ENCODE results near the gene TIGAR. TPM values are rescaled to one million over a fixed set of nuclear protein-coding genes. Genes with fewer than 3 reads are reported as not detected.

The TIGAR gene
- total RNA-seq, 1 donor from 2014 or later = 7.4 TPM

DNA sequence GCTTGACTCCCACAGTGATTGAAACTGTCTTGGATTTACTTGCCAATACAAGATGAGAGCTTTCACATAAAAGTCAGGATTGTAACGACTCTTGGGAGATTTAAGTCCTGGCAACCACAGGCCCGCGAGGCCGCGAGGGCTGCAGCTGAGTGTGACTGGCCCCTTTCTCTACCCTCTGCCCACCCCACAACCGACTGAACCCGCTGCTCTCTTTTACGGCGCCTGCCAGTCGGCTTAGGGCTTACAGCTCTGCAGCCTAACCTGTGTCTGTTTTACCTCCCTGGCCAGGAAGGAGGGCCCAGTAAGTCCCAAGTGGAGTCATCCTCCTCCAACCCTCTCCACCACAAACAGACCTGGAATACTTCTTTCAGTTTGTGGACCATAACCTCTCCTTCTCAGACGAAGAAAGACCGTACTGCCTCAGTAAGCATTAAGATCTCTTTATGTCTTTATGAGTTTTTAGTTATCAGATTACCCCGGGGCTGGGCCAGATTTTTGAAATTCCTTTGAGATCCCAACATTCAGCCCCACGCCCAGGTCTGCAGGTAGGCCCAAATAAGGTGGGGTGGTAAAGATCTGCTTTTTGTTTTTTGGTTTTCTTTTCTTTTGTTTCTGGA lies 12.6 kb upstream of the TIGAR start:
- H3K4me3 ChIP-seq (ENCODE audit: low read depth, low read length) = peak overlapping the region; percentile 44
- DNase-seq (ENCODE audit: low read depth) = no peak
- TF ChIP-seq, protein P1, sequence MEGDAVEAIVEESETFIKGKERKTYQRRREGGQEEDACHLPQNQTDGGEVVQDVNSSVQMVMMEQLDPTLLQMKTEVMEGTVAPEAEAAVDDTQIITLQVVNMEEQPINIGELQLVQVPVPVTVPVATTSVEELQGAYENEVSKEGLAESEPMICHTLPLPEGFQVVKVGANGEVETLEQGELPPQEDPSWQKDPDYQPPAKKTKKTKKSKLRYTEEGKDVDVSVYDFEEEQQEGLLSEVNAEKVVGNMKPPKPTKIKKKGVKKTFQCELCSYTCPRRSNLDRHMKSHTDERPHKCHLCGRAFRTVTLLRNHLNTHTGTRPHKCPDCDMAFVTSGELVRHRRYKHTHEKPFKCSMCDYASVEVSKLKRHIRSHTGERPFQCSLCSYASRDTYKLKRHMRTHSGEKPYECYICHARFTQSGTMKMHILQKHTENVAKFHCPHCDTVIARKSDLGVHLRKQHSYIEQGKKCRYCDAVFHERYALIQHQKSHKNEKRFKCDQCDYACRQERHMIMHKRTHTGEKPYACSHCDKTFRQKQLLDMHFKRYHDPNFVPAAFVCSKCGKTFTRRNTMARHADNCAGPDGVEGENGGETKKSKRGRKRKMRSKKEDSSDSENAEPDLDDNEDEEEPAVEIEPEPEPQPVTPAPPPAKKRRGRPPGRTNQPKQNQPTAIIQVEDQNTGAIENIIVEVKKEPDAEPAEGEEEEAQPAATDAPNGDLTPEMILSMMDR (conservative IDR thresholded peaks at IDR 0.05; ENCODE audit: low read depth, low read length) = no peak

DNA sequence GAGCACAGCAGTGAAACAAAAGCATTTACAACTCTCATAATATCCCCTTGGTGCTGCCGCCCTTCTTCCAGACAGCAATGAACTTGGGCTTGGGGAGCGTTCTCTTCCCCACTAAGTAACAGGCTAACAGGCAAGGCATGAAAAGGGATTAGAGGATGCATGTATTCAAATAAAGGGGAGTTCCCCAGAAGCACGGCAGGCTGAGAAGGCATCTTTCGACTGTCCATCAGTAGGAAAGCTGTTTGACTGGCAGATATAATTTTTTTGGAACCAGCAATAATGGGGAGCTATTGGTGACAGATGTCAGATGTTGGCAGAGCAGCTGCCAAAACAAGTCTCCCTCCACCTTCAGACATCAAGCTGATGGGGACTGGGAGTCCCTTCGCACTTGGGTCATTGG lies 9.2 kb upstream of the TIGAR start:
- DNase-seq (ENCODE audit: low read depth) = no peak
- no peak overlapping the region for H3K4me3 ChIP-seq (ENCODE audit: low read depth, low read length)
- TF ChIP-seq, protein P1 (conservative IDR thresholded peaks at IDR 0.05; ENCODE audit: low read depth, low read length) = no peak

DNA sequence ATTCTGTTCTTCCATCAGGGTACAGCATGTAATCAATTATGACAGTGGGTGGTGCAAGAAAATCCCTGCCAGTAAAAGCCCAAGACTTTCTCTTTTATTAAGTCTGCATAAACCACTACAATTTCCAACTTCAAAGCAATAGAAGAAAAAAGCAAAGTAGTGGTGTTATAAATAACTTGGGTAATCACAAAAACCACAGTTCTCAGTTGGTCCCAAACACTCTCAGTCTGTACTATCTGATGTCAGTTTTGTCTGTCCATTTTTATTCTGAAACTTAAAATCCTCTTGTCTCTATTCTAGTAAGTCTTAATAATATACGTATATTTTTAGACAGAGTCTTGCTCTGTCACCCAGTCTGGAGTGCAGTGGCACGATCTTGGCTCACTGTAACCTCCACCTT lies 8.8 kb upstream of the TIGAR start:
- TF ChIP-seq, protein P1 (conservative IDR thresholded peaks at IDR 0.05; ENCODE audit: low read depth, low read length) = no peak
- DNase-seq (ENCODE audit: low read depth) = no peak
- no peak overlapping the region for H3K4me3 ChIP-seq (ENCODE audit: low read depth, low read length)

DNA sequence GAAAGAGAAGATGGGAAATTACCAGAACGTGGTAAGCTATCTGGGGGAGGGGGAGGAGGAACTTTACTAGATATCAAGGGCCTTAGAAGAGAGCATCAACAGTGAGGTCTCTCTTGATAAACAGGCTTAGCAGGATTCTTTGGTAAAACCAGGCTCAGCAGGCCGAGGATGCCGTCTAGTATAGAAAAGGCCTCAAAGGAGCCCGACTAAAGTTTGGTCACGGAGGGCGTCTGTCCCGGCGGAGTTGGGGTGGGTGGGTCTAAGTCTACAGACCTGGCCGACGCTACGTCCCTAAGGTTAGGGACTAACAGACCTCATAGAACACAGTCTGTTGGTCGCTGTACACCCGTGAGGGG lies 538 bp upstream of the TIGAR start:
- TF ChIP-seq, protein P1 (conservative IDR thresholded peaks at IDR 0.05; ENCODE audit: low read depth, low read length) = no peak
- no peak for DNase-seq (ENCODE audit: low read depth)
- H3K4me3 ChIP-seq (ENCODE audit: low read depth, low read length) = peak overlapping the region; percentile 99

DNA sequence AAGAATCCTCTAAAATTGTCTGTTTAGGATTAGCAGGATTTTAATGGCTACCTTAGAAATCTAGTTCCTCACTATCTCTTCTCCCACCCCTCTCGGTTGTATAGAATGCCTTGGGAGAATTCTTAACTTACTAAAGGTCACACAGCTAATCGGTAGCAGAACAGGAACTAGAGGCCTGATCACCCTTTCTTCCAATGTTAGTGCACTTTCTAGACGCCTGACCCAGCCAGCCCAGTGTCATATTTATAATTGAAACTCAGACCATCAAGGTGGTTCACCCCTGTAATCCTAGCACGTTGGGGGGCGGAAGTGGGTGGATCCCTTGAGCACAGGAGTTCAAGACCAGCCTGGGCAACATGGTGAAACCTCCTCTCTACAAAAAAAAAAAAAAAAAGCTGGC lies 1.7 kb downstream of the TIGAR start:
- TF ChIP-seq, protein P1 (conservative IDR thresholded peaks at IDR 0.05; ENCODE audit: low read depth, low read length) = no peak
- H3K4me3 ChIP-seq (ENCODE audit: low read depth, low read length) = no peak overlapping the region
- no peak for DNase-seq (ENCODE audit: low read depth)

DNA sequence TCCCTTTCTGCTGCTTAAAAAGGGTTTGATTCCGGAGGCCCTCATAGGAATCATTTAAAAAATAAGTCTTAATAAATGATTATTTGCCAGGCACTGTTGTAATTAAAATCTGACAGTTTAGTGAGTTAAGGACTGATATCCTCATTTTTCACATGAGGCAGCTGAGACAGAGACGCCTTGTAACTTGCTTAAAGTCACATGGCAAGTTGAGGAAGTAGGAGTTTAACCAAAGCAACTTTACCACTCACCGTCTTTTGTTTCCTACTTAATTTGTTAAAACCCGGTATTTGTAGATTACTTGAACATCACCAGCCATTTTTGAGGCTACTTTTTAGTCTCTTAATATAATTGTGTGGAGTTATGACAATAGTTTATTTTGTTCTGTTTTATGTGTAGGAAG lies 2.4 kb downstream of the TIGAR start:
- no peak overlapping the region for H3K4me3 ChIP-seq (ENCODE audit: low read depth, low read length)

DNA sequence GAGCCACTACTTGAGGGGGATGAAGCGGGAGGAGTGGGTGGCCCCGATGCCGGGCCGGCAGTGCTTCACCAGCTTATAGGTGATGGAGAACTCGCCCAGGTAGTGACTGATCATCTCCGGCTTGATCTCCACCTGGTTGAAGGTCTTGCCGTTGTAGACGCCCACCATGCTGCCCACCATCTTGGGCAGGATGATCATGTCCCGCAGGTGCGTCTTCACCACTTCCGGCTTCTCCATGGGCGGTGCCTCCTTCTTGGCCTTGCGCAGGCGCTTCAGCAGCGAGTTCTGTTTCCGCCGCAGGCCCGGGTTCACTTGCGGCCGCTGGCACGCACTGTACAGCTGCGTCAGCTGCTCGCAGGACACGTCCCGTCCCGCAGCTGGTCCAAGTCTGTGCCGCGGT lies 3.4 kb downstream of the TIGAR start:
- H3K4me3 ChIP-seq (ENCODE audit: low read depth, low read length) = no peak overlapping the region
- no peak for DNase-seq (ENCODE audit: low read depth)
- TF ChIP-seq, protein P1 (conservative IDR thresholded peaks at IDR 0.05; ENCODE audit: low read depth, low read length) = no peak

More for the DNA sequence above, 2.4 kb downstream of the TIGAR start:
- no peak for DNase-seq (ENCODE audit: low read depth)
- TF ChIP-seq, protein P1 (conservative IDR thresholded peaks at IDR 0.05; ENCODE audit: low read depth, low read length) = no peak
